CD4-positive, alpha-beta T cell treated with Interleukin-17A for 1 hour (primary cell): Measurements from ENCODE around the gene FAM149B1.
"Not testable (repeated sequence)": the region's sequence is repeated elsewhere in the genome, so short reads cannot be mapped to it uniquely, and the experiment has no call there.

ENCODE experiments used
- DNase-seq: peaks from one replicate; pipeline ENCODE4 v3.0.0-alpha.2; 2020

FAM149B1 gene

DNA sequence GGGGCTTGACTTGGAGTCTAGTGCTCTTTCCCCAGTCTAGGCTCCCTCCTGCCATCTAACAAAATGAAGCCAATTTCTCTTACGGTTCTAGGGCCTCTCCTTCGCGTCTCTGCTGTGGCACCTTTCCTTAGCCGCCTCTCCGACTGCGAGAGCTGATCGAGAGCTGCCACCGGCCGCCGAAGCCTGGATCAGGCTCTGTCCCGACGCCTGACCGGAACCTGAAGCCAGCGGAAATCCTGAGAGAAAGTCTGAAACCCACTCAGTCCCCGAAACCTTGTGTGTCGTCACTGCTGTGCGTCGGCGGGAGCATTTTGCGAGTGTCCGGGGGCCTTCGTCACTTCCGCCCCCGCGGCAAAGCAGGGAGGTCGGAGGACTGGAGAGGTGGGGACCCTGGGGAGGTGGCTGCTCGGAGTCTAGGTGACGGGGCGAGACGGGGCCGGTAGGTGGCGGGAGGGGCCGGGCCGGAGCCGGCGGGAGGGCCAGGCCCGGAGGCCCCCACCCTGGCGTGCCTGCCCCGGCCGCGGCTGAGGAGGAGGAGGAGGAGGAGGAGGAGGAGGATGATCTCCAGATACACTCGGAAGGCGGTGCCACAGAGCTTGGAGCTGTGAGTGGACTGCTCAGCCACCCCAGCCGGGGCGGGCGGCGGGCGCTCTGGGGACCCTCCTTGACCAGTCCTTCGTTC, at the start of gene FAM149B1, which contains the start of gene ECD:
FAM149B1 (plus strand) TSS at position 337 of the 682 bp plus-strand sequence; CDS start at position 558, 221 bp downstream.
ECD (minus strand) TSS at position 226 of the 682 bp plus-strand sequence. CDS start 4,071 bp downstream, outside the sequence.
- DNase-seq = peak; percentile 93

DNA sequence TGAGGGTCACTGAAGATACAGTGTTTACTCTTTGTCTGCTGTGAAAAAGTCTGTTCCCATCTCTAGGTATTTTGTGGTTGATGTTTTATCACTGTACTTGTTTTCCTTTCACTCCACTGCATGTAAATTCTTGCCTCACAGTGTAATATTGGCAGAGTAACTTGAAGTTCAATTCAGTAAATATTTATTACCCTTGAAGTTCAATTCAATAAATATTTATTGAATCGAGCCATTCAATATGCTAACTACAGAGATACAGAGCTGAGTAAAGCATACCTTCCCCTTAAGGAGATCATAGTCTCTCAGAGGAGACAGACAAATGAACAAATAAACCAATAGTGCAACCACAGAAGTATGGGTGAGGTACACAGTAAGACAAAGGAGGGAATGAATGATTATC, 48.5 kb upstream of the FAM149B1 start:
- DNase-seq = no peak

DNA sequence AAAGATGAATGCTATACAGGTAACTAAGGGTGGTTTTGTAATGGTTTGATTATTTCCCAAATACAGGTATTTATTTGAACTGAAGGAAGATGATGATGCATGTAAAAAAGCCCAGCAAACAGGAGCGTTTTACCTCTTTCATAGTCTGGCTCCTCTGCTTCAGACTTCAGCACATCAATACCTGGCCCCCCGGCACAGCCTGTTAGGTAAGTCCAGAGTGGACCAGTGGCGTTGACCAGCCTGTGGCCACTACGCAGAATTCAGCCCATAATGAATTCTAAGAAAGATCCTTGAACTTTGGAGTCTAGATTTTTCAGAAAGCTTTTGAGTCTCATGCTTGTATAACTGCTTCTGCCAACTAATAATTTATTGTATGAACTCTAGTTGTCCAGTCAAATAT, 48.0 kb upstream of the FAM149B1 start:
- no peak for DNase-seq

DNA sequence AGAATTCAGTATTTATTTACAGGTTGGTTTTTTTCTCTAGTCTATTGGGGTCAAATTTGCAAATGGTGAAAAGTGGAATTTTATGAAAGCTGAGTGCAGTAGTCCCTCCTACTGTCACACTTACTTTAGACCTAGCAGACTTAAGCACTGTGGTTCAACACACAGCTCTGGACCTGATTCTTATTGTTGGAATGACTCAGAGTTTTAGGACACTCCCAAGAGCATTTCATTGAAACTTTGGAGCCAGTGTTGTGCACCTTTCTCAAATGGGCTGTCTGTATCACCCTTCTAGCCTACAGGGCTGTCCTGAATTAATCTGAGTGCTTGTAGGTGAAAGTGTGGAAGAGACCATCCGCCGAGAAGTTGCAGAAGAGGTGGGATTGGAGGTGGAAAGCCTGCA, 41.6 kb upstream of the FAM149B1 start:
- DNase-seq = no peak

GRCh38 chr10:73131301-73131700, 36.6 kb upstream of the FAM149B1 start:
- DNase-seq = no peak

DNA sequence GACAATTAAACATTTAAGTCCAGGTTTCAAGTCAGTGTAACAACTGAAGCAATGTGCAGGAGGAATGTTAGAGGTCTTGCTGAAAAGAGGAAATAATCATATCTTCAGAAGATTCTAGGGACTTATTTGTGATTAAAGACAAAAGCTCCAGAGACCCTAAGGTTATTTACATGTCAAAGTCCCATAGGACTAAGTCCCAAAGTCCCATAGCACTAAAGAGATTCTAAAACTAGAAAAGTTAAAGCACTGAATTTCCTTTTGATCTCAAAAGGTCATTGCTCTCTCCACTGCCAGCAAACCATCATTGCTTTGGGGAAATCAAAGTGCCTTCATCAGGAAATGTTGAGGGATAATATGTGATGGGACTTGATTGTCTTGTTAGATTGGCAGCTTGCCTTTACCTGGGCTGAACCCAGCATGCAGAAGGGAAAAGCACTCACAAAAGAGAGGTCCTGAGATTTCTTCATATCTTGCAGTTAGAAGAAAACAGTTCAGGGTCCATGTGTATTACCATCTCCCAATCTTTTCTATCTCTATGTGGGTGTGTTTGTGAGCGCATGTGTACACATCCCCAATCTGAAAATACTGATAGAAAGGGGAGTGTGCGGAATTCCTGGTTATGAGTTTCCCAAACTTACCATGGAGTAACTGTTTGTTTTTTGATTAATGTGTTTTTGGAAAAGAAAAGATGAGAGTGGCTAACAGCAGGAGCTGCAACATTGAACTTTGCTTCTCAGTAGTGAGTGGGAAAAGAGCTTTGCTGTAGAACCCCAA, 35.8 kb upstream of the FAM149B1 start:
- no peak for DNase-seq

DNA sequence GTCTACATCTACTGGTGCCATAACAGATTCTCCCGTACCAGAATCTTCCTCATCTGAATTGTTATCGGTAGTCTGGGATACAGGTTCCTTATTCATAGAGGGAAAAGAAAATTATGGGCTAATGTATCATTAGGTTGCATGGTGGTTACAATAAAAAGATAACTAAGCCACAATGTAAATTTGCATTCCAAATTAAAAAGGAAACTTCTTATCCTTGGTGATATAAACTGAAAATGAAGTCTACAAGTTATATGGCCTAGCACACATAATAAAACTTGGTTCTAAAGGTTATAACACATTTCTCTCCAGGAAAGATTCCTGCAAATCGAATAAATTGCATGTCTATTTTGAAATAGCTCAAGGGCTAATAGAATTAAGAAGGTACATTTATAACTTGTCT, 33.2 kb upstream of the FAM149B1 start:
- no peak for DNase-seq

DNA sequence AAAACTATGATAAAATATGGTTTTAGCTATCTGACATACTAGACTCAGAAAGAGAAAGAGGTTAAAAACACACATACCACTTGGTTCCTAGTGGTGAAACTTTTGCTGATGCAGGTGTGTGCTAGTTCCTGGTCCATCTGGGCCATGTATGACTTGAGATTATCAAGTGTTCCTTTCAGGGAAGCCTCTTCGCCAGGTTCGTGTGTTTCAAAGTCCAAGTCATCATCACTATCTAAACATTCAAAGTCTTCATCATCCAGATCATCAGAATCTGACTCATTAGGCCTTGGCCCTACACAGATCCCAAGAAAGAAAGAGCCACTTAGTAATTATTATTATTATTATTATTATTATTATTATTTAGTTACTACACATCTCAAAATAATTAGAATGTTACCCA, 31.3 kb upstream of the FAM149B1 start:
- DNase-seq = no peak

- DNase-seq = no peak
Measured at GRCh38 chr10:73139251-73139650, 28.7 kb upstream of the FAM149B1 start.

DNA sequence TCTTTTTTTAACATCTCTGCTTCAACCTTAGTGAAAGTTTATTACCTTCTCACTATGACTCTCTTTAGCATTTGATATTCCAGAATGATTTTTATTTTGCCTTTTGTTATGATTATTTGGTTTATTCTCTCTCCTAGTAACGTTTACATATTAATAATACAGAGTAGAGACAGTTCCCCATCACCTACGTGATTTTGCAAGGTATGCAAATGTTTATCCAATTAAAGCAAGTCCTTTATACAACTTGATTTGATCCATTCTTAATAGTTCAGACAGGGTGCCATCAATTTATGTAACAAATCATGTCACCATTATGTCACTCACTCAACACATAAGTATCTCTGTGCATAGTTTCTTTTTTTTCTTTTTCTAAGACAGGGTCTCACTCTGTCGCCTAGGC, 26.3 kb upstream of the FAM149B1 start:
- DNase-seq = no peak

DNA sequence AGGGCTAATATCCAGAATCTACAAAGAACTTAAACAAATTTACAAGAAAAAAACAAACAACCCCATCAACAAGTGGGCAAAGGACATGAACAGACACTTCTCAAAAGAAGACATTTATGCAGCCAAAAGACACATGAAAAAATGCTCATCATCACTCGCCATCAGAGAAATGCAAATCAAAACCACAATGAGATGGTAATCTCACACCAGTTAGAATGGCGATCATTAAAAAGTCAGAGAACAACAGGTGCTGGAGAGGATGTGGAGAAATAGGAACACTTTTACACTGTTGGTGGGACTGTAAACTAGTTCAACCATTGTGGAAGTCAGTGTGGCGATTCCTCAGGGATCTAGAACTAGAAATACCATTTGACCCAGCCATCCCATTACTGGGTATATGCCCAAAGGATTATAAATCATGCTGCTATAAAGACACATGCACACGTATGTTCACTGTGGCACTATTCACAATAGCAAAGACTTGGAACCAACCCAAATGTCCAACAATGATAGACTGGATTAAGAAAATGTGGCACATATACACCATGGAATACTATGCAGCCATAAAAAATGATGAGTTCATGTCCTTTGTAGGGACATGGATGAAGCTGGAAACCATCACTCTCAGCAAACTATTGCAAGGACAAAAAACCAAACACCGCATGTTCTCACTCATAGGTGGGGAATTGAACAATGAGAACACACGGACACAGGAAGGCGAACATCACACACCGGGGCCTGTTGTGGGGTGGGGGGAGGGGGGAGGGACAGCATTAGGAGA, 17.1 kb upstream of the FAM149B1 start:
- DNase-seq = not testable (repeated sequence)

DNA sequence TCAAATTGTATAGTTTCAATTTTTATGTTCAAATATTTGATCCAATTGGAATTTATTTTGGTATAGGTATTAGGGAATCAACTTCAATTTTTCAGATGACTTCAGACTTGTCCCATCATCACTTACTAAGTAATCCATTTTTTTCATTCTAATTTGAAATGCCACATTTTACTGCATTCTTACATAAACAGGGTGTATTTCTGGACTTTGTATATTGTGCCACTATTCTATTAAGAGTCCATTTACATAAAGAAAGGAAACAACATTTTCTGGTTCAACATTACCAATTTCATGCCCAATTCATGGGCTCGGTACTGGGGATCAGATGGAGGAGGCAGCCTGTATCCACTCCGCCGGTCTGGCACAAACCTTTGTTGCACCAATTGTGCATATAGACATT, 15.9 kb upstream of the FAM149B1 start:
- DNase-seq = no peak

- no peak for DNase-seq
Measured at GRCh38 chr10:73156054-73156453, 11.9 kb upstream of the FAM149B1 start.

DNA sequence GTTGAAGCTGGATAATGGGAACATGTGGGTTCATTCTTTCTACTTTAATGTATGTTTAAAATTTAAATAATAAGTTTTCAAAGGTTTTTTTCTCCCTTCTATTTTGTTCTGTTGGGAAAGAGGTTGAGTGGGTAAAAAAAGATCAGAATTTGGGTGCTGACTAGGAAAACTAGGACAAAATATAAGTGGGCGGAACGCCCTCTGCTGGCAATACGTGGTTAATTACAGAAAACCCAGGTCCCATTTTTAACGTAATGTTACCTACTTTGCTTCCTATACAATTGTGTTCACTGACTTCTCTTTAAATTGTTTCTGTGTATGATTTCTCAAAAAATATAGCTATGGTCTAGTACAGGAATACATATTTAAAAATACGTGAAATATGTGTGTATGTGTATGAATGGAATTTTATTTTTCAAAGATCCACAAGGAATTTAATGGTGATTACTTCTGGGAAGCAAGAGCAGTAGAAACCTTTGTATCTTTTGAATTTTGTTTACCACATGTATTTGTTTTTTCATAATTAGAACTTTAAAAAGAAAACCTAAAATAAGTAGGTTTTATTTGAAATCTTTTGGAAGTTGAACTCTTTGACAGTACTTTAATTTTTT, 8.8 kb upstream of the FAM149B1 start:
- peak; percentile 73 for DNase-seq

GRCh38 chr10:73161079-73161478, 6.8 kb upstream of the FAM149B1 start:
- no peak for DNase-seq

- no peak for DNase-seq
Measured at GRCh38 chr10:73161662-73162061, 6.3 kb upstream of the FAM149B1 start.

DNA sequence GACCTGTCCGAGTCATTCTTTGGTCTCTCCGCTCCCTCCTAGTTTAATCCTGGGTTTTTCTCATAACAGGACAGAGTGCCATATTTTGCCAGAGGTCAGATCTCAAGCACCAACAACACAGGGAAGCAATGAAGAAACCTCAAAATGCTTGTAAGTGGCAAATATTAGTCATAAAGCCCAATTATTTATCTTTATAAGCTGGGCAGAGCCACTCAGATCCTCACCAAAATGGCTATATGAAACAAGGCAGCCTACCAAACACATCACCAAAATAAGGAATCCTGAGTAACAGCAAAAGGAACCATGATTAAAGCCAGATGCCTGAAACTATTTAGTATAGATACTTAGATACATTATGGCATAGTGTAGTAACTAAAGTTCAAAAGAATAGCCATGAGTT, 4.8 kb upstream of the FAM149B1 start:
- no peak for DNase-seq

DNA sequence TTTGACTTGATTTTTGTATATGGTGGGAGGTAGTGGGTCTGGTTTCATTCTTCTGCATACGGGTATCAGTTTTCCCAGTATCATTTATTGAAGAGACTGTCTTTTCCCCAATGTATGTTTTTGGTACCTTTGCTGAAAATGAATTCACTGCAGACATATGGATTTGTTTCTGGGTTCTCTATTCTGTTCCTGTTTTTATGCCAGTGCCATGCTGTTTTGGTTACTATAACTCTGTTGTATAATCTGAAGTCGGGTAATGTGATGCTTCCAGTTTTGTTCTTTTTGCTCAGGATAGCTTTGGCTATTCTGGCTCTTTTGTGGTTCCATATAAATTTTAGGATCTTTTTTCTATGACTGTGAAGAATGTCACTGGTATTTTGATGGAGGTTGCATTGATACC, 947 bp upstream of the FAM149B1 start:
- DNase-seq = no peak

DNA sequence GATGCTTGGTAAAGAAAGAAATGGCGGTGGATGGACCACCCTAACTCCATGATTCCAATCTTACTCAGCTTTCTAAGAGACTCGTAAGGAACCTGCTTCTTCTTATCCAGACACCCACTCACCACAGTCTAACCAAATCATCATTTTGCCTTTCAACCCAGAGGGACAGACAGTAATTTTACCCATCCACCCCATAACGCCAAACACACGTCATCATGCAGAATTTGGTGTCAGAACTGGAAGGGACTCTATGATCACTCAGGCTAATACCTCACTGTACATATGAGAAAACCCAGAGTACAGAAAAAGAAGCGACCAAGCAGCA, 499 bp upstream of the FAM149B1 start:
- DNase-seq = peak; percentile 54

GRCh38 chr10:73168465-73168803, 515 bp downstream of the FAM149B1 start:
- DNase-seq = no peak

GRCh38 chr10:73169320-73169719, 1.4 kb downstream of the FAM149B1 start:
- no peak for DNase-seq

DNA sequence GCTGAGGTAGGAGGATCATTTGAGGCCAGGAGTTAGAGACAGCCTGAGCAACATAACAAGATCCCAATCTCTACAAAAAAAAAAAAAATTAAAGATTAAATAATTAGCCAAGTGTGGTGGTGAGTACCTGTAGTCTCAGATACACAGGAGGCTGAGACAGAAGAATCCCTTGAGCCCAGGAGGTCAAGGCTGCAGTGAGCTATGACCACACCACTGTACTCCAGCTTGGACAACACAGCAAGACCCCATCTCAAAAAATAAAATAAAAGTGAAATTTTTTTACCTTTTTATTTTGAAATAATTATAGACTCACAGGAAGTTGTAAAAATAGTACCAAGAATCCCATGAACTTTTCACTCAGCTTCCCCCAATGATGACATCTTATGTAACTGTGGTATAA, 4.9 kb downstream of the FAM149B1 start:
- no peak for DNase-seq

- DNase-seq = no peak
Measured at GRCh38 chr10:73174148-73174925, 6.4 kb downstream of the FAM149B1 start.
